Activated T-helper 1 cell treated with Interleukin-2 at 50 U/mL for 16 hours (primary cell): ENCODE measurements around the gene ARMCX6.
"Not testable (repeated sequence)": the region's sequence is repeated elsewhere in the genome, so short reads cannot be mapped to it uniquely, and the experiment has no call there.

Source experiments
- DNase-seq: peaks from one replicate; pipeline ENCODE4 v3.0.0-alpha.2; 2020; ENCODE audit warnings: low read depth

Gene ARMCX6

GRCh38 chrX:101617211-101618191 lies at the start of gene ARMCX6:
TSS of gene ARMCX6 (minus strand) at chrX:101618000. CDS start at chrX:101616620, 1,380 bp downstream.
- DNase-seq: peak; percentile 43

- DNase-seq: no peak
Measured at GRCh38 chrX:101659601-101660063, 41.8 kb upstream of the ARMCX6 start, which contains the start of gene ARMCX2. TSS of gene ARMCX2 (minus strand) at chrX:101659850. CDS start at chrX:101657588, 2,262 bp downstream.

GRCh38 chrX:101658661-101659491 lies 41.1 kb upstream of the ARMCX6 start:
- DNase-seq: peak; percentile 27

GRCh38 chrX:101657495-101657894 lies 39.7 kb upstream of the ARMCX6 start:
- DNase-seq: no peak

GRCh38 chrX:101656817-101657216 lies 39.0 kb upstream of the ARMCX6 start:
- no peak for DNase-seq

- no peak for DNase-seq
Measured at GRCh38 chrX:101655534-101655933, 37.7 kb upstream of the ARMCX6 start.

GRCh38 chrX:101647716-101648115 lies 29.9 kb upstream of the ARMCX6 start:
- DNase-seq: not testable (repeated sequence)

- no peak for DNase-seq
Measured at GRCh38 chrX:101642093-101642492, 24.3 kb upstream of the ARMCX6 start.

- DNase-seq: no peak
Measured at GRCh38 chrX:101639583-101639982, 21.8 kb upstream of the ARMCX6 start.

- no peak for DNase-seq
Measured at GRCh38 chrX:101619364-101619763, 1.6 kb upstream of the ARMCX6 start.

GRCh38 chrX:101605728-101606127 lies 12.1 kb downstream of the ARMCX6 start:
- DNase-seq: no peak

GRCh38 chrX:101605146-101605545 lies 12.7 kb downstream of the ARMCX6 start:
- DNase-seq: no peak

- no peak for DNase-seq
Measured at GRCh38 chrX:101602077-101602476, 15.7 kb downstream of the ARMCX6 start.

- DNase-seq: not testable (repeated sequence)
Measured at GRCh38 chrX:101599592-101599991, 18.2 kb downstream of the ARMCX6 start.

GRCh38 chrX:101595739-101596419 lies 21.9 kb downstream of the ARMCX6 start:
- DNase-seq: no peak
